H1 (cell line): ENCODE data around the gene EPHA1. TPM values are rescaled to one million over a fixed set of nuclear protein-coding genes. Genes with fewer than 3 reads are reported as not detected.

Experiments used
- CTCF ChIA-PET: fragments of 300-600 bp; sonication (Branson Sonifier 250); formaldehyde crosslinking; loops from one replicate; lab custom pipeline; 2021; ENCODE audit not compliant: partially characterized antibody; lab: Charles Lee
- POLR2A ChIA-PET: fragments of 300-600 bp; sonication (Branson Sonifier 250); formaldehyde crosslinking; loops from one replicate; lab custom pipeline; 2021; ENCODE audit warnings: inconsistent platforms; ENCODE audit not compliant: partially characterized antibody; lab: Charles Lee
- DNase-seq, 2 experiments: peaks; one replicate each; pipeline versions ENCODE4 v3.0.0 to v3.0.0-alpha.2; 2010 to 2022; ENCODE audit warnings: low spot score in 2 of 2, low read depth in 1 of 2, mixed read lengths in 1 of 2
- FAIRE-seq: peaks from 2 replicates; lab custom pipeline; 2011; peaks lifted over from hg19 to GRCh38; lab: Jason Lieb, UNC
- H2AFZ ChIP-seq: 2 replicates; pipeline ENCODE4 v1.8.1; 2012; ENCODE audit warnings: low read length, inconsistent platforms
- H2AK5ac ChIP-seq: 2 replicates; pipeline ENCODE4 v1.6.1; 2013; ENCODE audit warnings: low read depth, low read length
- H2BK120ac ChIP-seq: replicated peaks from 2 replicates; pipeline ENCODE3; 2013; ENCODE audit warnings: low read depth, low read length, inconsistent platforms
- H2BK12ac ChIP-seq: 2 replicates; pipeline ENCODE4 v1.6.1; 2013; ENCODE audit warnings: low read depth, low read length
- H2BK15ac ChIP-seq: 2 replicates; pipeline ENCODE4 v1.6.1; 2013; ENCODE audit warnings: low read length
- H2BK20ac ChIP-seq: 2 replicates; pipeline ENCODE4 v1.6.1; 2013; ENCODE audit warnings: low read length
- H2BK5ac ChIP-seq: 2 replicates; pipeline ENCODE4 v1.6.1; 2013; ENCODE audit warnings: low read depth, low read length
- H3K14ac ChIP-seq: 2 replicates; pipeline ENCODE4 v1.6.1; 2013; ENCODE audit warnings: inconsistent platforms; ENCODE audit not compliant: insufficient read length
- H3K18ac ChIP-seq: 2 replicates; pipeline ENCODE4 v1.6.1; 2013; ENCODE audit warnings: low read length; ENCODE audit errors: extremely low read depth
- H3K23ac ChIP-seq: 2 replicates; pipeline ENCODE4 v1.6.1; 2013; ENCODE audit warnings: inconsistent platforms; ENCODE audit not compliant: insufficient read length
- H3K23me2 ChIP-seq: 2 replicates; pipeline ENCODE4 v1.6.1; 2013; ENCODE audit warnings: low read depth, low read length
- H3K27ac ChIP-seq: 2 replicates; pipeline ENCODE4 v1.6.1; 2011; ENCODE audit warnings: low read depth, low read length, inconsistent platforms
- H3K27me3 ChIP-seq, 4 experiments: replicated peaks in 1 of 4; 1 replicate in 1 of 4; 2 replicates in 3 of 4; pipeline versions ENCODE4 v1.6.1 to v1.8.1; 2011 to 2013; ENCODE audit warnings: low read length in 3 of 4, mild to moderate bottlenecking in 3 of 4, inconsistent platforms in 2 of 4, mixed read lengths in 2 of 4, moderate library complexity in 1 of 4; ENCODE audit not compliant: control insufficient read depth in 3 of 4, insufficient read depth in 3 of 4; ENCODE audit errors: extremely low read depth in 1 of 4
- H3K36me3 ChIP-seq, 4 experiments: 2 replicates each; pipeline versions ENCODE4 v1.6.1 to v1.8.1; 2011 to 2013; ENCODE audit warnings: mild to moderate bottlenecking in 4 of 4, low read length in 3 of 4, moderate library complexity in 2 of 4, control low read depth in 1 of 4, inconsistent platforms in 1 of 4; ENCODE audit not compliant: insufficient read depth in 4 of 4, control insufficient read depth in 2 of 4
- H3K4ac ChIP-seq: replicated peaks from 2 replicates; pipeline ENCODE3; 2013; ENCODE audit warnings: low read length, low read depth, mixed read lengths, inconsistent platforms; ENCODE audit not compliant: insufficient read length
- H3K4me1 ChIP-seq, 4 experiments: replicated peaks in 1 of 4; 1 replicate in 1 of 4; 2 replicates in 3 of 4; pipeline versions ENCODE4 v1.6.1 to v1.8.1; 2011 to 2013; ENCODE audit warnings: low read length in 3 of 4, inconsistent platforms in 2 of 4, mixed read lengths in 1 of 4; ENCODE audit not compliant: insufficient read depth in 4 of 4, control insufficient read depth in 3 of 4
- H3K4me2 ChIP-seq, 2 experiments: 2 replicates each; pipeline versions ENCODE4 v1.6.1 to v1.8.1; 2011 to 2013; ENCODE audit warnings: low read depth in 2 of 2, low read length in 2 of 2, control low read depth in 1 of 2, inconsistent platforms in 1 of 2, mild to moderate bottlenecking in 1 of 2; ENCODE audit not compliant: insufficient read depth in 1 of 2
- H3K4me3 ChIP-seq, 4 experiments: fragments of 200-600, 300-600 bp in 1 of 4; sonication (generic), shearing (Covaris generic), sonication (Bioruptor Twin) in 1 of 4; 2 replicates each; pipeline versions ENCODE4 v1.5.1 to v1.8.1; 2011 to 2016; ENCODE audit warnings: low read length in 4 of 4, low read depth in 3 of 4, control low read depth in 2 of 4, inconsistent platforms in 2 of 4, mild to moderate bottlenecking in 2 of 4, mixed read lengths in 1 of 4, moderate library complexity in 1 of 4; ENCODE audit not compliant: insufficient read depth in 2 of 4; ENCODE audit errors: extremely low read depth in 1 of 4
- H3K56ac ChIP-seq: replicated peaks from 2 replicates; pipeline ENCODE3; 2013; ENCODE audit warnings: low read depth, mild to moderate bottlenecking, mixed read lengths, low read length, inconsistent platforms; ENCODE audit not compliant: insufficient read length
- H3K79me1 ChIP-seq: 2 replicates; pipeline ENCODE4 v1.6.1; 2013; ENCODE audit warnings: low read depth, low read length, control low read depth
- H3K79me2 ChIP-seq, 2 experiments: 2 replicates each; pipeline versions ENCODE4 v1.6.1 to v1.8.1; 2012 to 2013; ENCODE audit warnings: low read length in 2 of 2, mild to moderate bottlenecking in 2 of 2, inconsistent platforms in 1 of 2; ENCODE audit not compliant: insufficient read depth in 2 of 2, control insufficient read depth in 1 of 2
- H3K9ac ChIP-seq, 4 experiments: replicated peaks in 1 of 4; 1 replicate in 1 of 4; 2 replicates in 3 of 4; pipeline versions ENCODE4 v1.6.1 to v1.8.1; 2011 to 2013; ENCODE audit warnings: low read depth in 3 of 4, low read length in 3 of 4, control low read depth in 2 of 4, mild to moderate bottlenecking in 2 of 4, moderate library complexity in 2 of 4, inconsistent platforms in 1 of 4; ENCODE audit errors: extremely low read depth in 1 of 4
- H3K9me3 ChIP-seq, 2 experiments: 2 replicates each; pipeline versions ENCODE4 v1.6.1 to v1.8.1; 2012 to 2013; ENCODE audit warnings: mild to moderate bottlenecking in 2 of 2, moderate library complexity in 2 of 2, control low read depth in 1 of 2, inconsistent platforms in 1 of 2, low read depth in 1 of 2, low read length in 1 of 2, mixed read lengths in 1 of 2; ENCODE audit not compliant: insufficient read depth in 2 of 2
- H4K20me1 ChIP-seq, 2 experiments: replicated peaks in 1 of 2; 2 replicates each; pipeline versions ENCODE3 to v1.8.1; 2011 to 2013; ENCODE audit warnings: inconsistent platforms in 2 of 2, low read length in 2 of 2, mild to moderate bottlenecking in 1 of 2; ENCODE audit not compliant: insufficient read depth in 2 of 2, control insufficient read depth in 1 of 2
- H4K5ac ChIP-seq: 2 replicates; pipeline ENCODE4 v1.6.1; 2013; ENCODE audit warnings: low read length, low read depth, mixed read lengths, inconsistent platforms; ENCODE audit not compliant: insufficient read length
- H4K8ac ChIP-seq: 2 replicates; pipeline ENCODE4 v1.8.0; 2013; ENCODE audit warnings: mild to moderate bottlenecking, moderate library complexity, low read length, inconsistent platforms; ENCODE audit not compliant: insufficient read depth; ENCODE audit errors: extremely low read depth
- H4K91ac ChIP-seq: replicated peaks from 2 replicates; pipeline ENCODE3; 2013; ENCODE audit warnings: low read length, mixed read lengths, inconsistent platforms; ENCODE audit not compliant: insufficient read length
- ASH2L ChIP-seq: fragments of 200-600, 300-600 bp; sonication (generic); IDR thresholded peaks from one replicate; pipeline ENCODE4 v1.7.1; 2017; ENCODE audit warnings: low read length
- ATF3 ChIP-seq: IDR thresholded peaks from 2 replicates; pipeline ENCODE4 v1.6.1; 2011; ENCODE audit warnings: low read depth, mild to moderate bottlenecking, low read length; ENCODE audit not compliant: insufficient read depth
- BRCA1 ChIP-seq: IDR thresholded peaks from 2 replicates; pipeline ENCODE4 v1.6.1; 2012; ENCODE audit warnings: low read depth, low read length, improper control_type of control experiment
- CTCF ChIP-seq, 3 experiments: IDR thresholded peaks; 1 replicate in 2 of 3; 2 replicates in 1 of 3; pipeline versions ENCODE4 v1.5.1 to v1.6.1; 2011; ENCODE audit warnings: low read length in 3 of 3, mild to moderate bottlenecking in 3 of 3, inconsistent platforms in 2 of 3, low read depth in 1 of 3, moderate library complexity in 1 of 3; ENCODE audit not compliant: insufficient read depth in 1 of 3; ENCODE audit errors: control extremely low read depth in 1 of 3
- JUND ChIP-seq: IDR thresholded peaks from 2 replicates; pipeline ENCODE4 v1.6.1; 2011; ENCODE audit warnings: mild to moderate bottlenecking, improper control_type of control experiment, low read length
- KDM4A ChIP-seq: IDR thresholded peaks from one replicate; pipeline ENCODE4 v1.7.1; 2012; ENCODE audit warnings: low read depth, mild to moderate bottlenecking, moderate library complexity, low read length, inconsistent platforms; ENCODE audit not compliant: severe bottlenecking
- NRF1 ChIP-seq: IDR thresholded peaks from 2 replicates; pipeline ENCODE4 v1.6.1; 2011; ENCODE audit warnings: mild to moderate bottlenecking, low read depth, low read length, improper control_type of control experiment
- PHF8 ChIP-seq: fragments of 200-600 bp; sonication (generic); conservative IDR thresholded peaks from 2 replicates; pipeline ENCODE4 v1.7.1; 2012; ENCODE audit warnings: low read depth, mild to moderate bottlenecking, inconsistent platforms, low read length, moderate library complexity
- RAD21 ChIP-seq, 2 experiments: IDR thresholded peaks in 1 of 2; conservative IDR thresholded peaks in 1 of 2; 2 replicates each; pipeline ENCODE4 v1.6.1; 2011; ENCODE audit warnings: low read depth in 2 of 2, low read length in 2 of 2, improper control_type of control experiment in 1 of 2, inconsistent platforms in 1 of 2, mild to moderate bottlenecking in 1 of 2, moderate library complexity in 1 of 2
- RBBP5 ChIP-seq: IDR thresholded peaks from 2 replicates; pipeline ENCODE4 v1.7.1; 2012; ENCODE audit warnings: low read depth, mild to moderate bottlenecking, inconsistent platforms, low read length, moderate library complexity, borderline replicate concordance
- SRF ChIP-seq: IDR thresholded peaks from 2 replicates; pipeline ENCODE4 v1.6.1; 2011; ENCODE audit warnings: mild to moderate bottlenecking, low read depth, low read length, moderate library complexity
- WGBS, 2 experiments: shearing (Covaris generic) in 1 of 2; methylation state at CpG; one replicate each; pipeline versions ENCODE4 v1.1.6 to v1.1.7; 2013 to 2015; ENCODE audit warnings: low lambda C conversion rate in 2 of 2, mixed read lengths in 2 of 2, inconsistent platforms in 1 of 2, low coverage in 1 of 2, missing lambda C conversion rate in 1 of 2; ENCODE audit not compliant: insufficient replicate concordance in 2 of 2, insufficient coverage in 1 of 2, insufficient read length in 1 of 2; ENCODE audit errors: extremely low coverage in 1 of 2, missing lambda C conversion rate in 1 of 2; 5-methylcytosine and 5-hydroxymethylcytosine counted together
- polyA plus RNA-seq, 7 experiments: library from polyadenylated mRNA; depleted of rRNA in 3 of 7; stranded (reverse) in 5 of 7; unstranded in 2 of 7; fragments of >200 nt in 5 of 7; fragments of 200-250 nt in 2 of 7; gene quantifications; 1 replicate in 5 of 7; 2 replicates in 1 of 7; 4 replicates in 1 of 7; pipeline versions ENCODE4 v1.2.1 to v1.2.3, GENCODE V29; 2011 to 2013; ENCODE audit warnings: missing spikeins in 2 of 7, mixed read lengths in 2 of 7
- total RNA-seq: library from RNA; stranded (reverse); fragmentation: NEBNext Ultra II Directional; extraction: Animal tissue kit (Norgen Biotek cat#: 25700); gene quantifications from 2 replicates; pipeline ENCODE4 v1.2.1, GENCODE V29; 2021

Gene EPHA1
- total and polyA plus RNA-seq, 2 of the 8 experiments (the other 6 are each of a cell fraction or from before 2014, with no cell fraction given): 86.5 to 133 TPM

- Histone ChIP-seq H4K20me1 (no peaks in the 10 kb centered on the region), H3K4me2 (no peak overlapping the region), H3K18ac (no peak overlapping the region), H2BK20ac (no peak overlapping the region), H3K27ac (no peak overlapping the region), H2AFZ (no peak overlapping the region), H2BK5ac (no peak overlapping the region), H2AK5ac (no peak overlapping the region), H3K14ac (no peak overlapping the region), H3K4me3 (no peak overlapping the region), H3K79me2 (no peaks in the 10 kb centered on the region), H3K56ac (no peak overlapping the region), H4K91ac (no peak overlapping the region), H2BK15ac (no peak overlapping the region), H3K4me1 (peaks cover 2 to 8% (median 6%) of the 10 kb centered on the region in 4 experiments), H3K4ac (no peak overlapping the region), H3K9me3 (no peaks in the 10 kb centered on the region; a peak in 2 of 4 replicates), H4K8ac (no peak overlapping the region), H3K9ac (no peak overlapping the region), H3K36me3 (no peaks in the 10 kb centered on the region), H3K23ac (no peak overlapping the region), H2BK12ac (no peak overlapping the region), H3K79me1 (no peaks in the 10 kb centered on the region), H3K23me2 (no peaks in the 10 kb centered on the region), H3K27me3 (peaks cover 0 to 1% (median 0%) of the 10 kb centered on the region in 4 experiments; a peak in 1 of 7 replicates), H2BK120ac (no peak overlapping the region), H4K5ac (no peak overlapping the region)
- WGBS, 2 experiments: 89% methylated on average over 2 of the region's 2 CpGs; no CpG with 5 or more reads in 1 of the 2 experiments
- POLR2A ChIA-PET: no interaction called here
- DNase-seq (no peak), FAIRE-seq (no peak)
- CTCF ChIA-PET: interaction anchor here (0.6 to 0.7 kb wide), 2 partner anchors 12 to 14 kb away, joined by 3 read pairs; no protein-coding TSS in a partner anchor
- TF ChIP-seq ATF3: no peak
- TF ChIP-seq CTCF (IDR thresholded peaks at IDR 0.05; ENCODE audit: control extremely low read depth in 1 of 3, insufficient read depth in 1 of 3, low read depth in 1 of 3, low read length in 3 of 3): no peak
- TF ChIP-seq NRF1: no peak
- no peak for TF ChIP-seq BRCA1
- TF ChIP-seq RAD21 (IDR thresholded peaks at IDR 0.05 in 1 of 2, conservative IDR thresholded peaks at IDR 0.05 in 1 of 2; ENCODE audit: low read depth in 2 of 2, low read length in 2 of 2): no peak
- no peak for TF ChIP-seq RBBP5
- TF ChIP-seq ASH2L: no peak
- no peak for TF ChIP-seq KDM4A
- TF ChIP-seq SRF: no peak
- no peak for TF ChIP-seq PHF8
- TF ChIP-seq JUND: no peak
Observed at GRCh38 chr7:143439866-143440265, 31.2 kb upstream of the EPHA1 start.
